Activated CD8-positive, alpha-beta memory T cell treated with anti-CD3 and anti-CD28 coated beads, Interleukin-2, amount 50 U/mL, for 48 hours (primary cell): Measurements from ENCODE around the gene MRPL11.

Source experiments
- DNase-seq: peaks from one replicate; pipeline ENCODE4 v3.0.0-alpha.2; 2020

MRPL11 gene

DNA sequence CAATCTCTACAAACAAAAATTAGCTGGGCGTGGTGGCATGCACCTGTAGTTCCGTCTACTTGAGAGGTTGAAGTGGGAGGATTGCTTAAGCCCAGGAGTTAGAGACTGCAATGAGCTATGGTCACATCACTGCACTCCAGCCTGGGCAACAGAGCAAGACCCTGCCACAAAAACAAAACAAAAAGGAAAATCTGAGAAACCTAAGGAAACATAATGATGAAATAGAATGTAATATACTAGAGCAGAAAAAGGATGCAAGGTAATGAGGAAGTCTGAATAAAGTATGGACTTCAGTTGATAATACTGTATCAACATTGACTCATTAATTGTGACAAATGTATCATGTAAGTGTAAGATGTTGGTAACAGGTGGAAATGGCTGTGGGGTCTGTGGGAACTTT lies 9.7 kb downstream of the MRPL11 start:
- DNase-seq: no peak

DNA sequence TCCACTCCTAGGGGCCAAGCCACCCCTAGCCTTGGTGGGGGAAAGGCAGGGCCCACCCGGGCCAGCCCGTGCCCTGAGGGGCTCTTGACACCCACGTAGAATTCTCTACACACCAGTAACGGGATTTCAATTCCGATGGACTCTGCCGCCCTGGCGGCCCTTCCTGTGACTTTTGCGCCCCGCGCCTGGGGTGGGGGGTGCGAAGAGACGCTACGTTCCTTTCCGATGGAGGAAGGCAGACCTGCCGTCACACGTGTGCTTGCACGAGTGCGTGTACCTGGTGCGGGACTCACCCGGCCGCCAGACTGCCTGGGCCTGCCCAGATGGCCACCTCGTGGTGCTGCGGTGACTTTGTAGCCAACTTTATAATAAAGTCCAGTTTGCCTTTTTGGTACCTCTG lies 12.3 kb downstream of the MRPL11 start:
- DNase-seq: no peak

DNA sequence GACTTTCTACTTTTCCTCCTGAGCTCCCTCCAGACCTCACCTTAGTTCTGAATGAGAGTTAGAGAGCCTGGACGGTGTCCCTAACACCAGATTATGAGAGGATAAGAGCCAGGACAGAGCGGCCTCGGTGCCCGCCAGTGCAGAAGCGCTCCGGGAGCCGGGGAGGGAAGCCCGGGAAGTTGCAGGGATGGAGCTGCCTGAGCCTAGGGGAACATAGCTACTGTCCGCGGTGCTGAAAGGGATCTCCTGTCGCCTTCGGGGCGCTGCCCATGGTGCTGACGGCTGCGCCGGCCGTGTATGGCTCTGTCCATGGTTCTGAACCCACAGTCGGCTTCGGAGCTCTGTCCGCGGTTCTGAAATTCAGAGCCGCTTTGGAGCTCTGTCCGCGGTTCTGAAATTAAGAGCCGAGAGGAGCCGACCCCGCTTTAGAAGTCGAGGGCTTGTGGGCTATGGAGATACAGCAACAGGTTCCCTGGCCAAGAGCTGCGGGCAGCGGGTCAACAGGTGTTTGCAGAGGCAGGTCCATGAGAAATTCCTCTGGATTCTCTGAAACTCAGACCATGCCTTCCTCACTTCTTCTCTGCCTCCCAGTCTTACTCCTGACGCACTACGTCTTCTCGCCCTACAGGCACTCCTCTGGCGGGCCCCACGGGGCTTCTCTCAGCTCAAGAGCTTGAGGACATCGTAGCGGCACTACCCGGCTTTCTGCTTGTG lies 17.0 kb downstream of the MRPL11 start:
- peak; percentile 98 for DNase-seq

DNA sequence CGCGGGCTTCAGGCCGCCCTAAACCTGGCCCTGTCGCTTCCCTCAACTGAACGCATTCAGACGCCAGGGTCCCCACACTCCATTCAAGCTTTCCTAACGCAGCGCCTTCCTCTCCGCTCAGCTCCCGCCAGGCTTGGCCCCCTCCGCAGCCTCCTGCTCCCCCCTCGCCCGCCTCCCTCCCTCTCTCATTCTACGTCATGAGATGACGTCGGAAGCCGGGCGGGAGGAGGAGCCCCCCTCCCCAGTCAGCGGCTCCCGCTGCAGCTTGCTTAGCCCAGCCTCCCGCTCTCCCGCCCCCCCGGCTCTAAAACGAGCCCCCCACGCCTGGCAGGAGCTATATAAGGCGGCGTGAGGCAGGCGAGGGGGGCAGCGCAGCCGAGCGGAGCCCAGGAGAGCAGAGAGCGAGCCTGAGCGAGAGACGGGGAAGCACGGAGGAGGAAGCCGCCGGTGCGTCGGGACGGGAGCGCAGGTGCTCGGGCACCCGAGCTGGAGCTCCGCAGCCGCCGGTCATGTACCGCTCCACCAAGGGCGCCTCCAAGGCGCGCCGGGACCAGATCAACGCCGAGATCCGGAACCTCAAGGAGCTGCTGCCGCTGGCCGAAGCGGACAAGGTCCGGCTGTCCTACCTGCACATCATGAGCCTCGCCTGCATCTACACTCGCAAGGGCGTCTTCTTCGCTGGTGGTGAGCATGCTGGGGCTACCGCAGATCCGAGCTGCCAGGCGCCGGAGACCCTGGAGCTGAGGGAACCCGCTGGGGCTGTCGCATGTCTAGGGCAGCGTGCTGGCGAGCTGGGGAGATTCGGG lies 17.8 kb downstream of the MRPL11 start, which contains the start of gene NPAS4:
NPAS4 (plus strand) TSS at position 365 of the 806 bp plus-strand sequence; CDS start at position 510, 145 bp downstream.
- DNase-seq: no peak

DNA sequence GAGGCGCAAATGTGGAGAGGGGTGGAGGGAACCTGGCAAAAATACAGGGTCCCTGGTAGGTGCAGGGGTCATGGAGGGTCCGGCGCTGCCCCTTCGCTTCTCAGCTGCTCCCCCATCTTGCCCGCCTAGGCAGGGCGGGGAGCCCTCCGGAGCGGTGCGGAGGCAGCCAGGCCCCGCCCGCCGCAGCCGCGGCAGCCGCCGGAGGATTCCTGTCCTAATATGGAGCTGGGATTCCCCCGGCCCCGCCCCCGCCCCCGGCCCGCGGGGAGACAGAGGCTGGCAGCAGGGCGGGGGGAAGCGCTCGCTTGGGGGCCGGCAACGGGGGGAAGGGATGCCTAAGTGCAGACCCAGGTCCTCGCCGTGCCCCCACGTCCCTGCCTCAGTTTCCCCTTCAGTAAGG lies 18.8 kb downstream of the MRPL11 start:
- DNase-seq: no peak

DNA sequence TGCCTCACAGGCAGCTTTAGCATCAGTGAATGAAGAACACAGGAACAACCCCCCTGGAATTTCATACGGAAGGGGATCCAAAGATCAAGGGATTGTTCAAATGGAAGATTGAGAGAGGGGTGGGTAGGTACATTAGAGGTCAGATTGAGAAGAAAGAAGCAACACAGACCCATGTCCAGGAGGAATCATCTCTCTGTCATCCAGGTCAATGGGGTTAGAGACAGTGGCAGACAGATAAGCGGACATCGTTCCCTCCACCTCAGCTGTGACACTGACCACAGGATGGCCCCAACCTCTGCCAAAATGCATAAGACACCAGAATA lies 19.7 kb downstream of the MRPL11 start:
- no peak for DNase-seq

DNA sequence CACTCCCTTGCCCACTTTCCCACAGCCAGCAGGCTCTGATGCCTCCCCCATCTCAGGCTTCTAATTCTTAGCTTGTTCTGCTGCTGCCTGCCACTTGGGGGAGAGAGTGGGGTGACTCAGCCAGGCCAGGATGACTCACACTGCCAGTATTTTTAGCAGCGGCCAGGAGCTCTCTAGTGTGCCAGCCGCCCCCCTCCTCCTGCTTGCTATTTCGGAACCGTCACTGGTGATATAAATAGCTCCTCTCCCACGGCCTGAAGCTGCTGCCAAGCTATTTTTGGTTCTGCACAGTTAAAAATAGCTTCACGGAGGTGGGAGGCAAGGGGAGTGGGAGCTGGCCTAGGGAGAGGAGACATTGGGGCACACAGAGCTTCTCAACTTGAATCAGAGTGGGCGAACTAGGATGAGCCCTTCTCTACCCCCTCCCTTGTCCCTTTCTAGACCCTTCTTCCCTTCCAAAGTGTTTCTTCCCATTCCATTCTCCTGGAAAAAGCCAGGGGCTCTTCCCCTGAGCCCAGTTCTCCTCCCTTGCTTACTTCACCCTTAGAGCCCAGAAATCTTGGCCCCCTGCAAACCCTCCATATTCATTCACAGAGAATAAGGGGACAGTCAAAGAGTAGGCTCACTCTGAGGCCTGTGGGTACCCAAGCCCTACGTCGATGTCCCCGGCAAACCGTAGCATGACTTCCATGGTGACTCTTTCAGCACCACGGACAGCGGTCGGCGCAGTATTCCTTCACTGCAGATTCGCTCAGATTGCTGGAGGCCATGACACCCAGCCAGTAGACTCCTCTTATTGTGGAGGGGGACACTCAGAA lies 20.3 kb downstream of the MRPL11 start:
- peak; percentile 86 for DNase-seq

DNA sequence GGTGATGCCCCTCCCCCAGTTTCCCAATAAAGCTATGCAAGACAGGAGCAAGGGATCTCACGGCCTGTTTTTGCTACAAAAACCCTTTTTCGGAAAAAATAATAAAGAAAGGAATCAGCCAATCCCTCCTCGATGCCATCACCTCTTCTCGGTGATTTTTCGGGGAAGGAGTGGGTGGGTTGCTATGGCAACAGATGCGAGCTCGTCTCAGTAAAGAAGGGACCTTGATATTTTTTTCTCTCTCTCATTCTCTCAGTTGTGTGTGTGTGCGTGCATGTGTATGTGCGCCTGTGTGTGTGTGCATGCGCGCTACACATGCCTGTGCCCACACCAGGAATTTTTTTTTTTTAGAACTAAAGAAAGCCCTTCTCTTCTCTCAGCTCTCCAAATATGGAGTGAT lies 21.6 kb downstream of the MRPL11 start:
- DNase-seq: no peak

DNA sequence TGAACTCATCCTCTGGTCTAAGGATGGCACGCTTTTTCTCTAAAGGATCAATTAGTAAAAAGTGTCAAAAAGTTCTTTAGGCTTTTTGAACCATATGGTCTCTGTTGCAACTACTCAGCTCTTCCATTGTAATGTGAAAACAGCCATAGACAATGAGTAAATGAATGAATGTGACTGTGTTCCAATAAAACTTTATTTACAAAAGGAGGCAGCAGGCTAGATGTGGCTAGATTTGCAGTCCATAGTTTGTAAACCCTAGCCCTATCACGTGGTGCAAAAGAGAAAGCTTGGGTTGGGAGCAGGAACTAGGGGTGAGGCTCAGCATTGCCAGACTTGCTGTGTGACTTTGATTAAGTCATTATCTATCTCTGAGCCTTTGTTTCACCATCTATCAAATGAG lies 23.2 kb downstream of the MRPL11 start:
- no peak for DNase-seq

DNA sequence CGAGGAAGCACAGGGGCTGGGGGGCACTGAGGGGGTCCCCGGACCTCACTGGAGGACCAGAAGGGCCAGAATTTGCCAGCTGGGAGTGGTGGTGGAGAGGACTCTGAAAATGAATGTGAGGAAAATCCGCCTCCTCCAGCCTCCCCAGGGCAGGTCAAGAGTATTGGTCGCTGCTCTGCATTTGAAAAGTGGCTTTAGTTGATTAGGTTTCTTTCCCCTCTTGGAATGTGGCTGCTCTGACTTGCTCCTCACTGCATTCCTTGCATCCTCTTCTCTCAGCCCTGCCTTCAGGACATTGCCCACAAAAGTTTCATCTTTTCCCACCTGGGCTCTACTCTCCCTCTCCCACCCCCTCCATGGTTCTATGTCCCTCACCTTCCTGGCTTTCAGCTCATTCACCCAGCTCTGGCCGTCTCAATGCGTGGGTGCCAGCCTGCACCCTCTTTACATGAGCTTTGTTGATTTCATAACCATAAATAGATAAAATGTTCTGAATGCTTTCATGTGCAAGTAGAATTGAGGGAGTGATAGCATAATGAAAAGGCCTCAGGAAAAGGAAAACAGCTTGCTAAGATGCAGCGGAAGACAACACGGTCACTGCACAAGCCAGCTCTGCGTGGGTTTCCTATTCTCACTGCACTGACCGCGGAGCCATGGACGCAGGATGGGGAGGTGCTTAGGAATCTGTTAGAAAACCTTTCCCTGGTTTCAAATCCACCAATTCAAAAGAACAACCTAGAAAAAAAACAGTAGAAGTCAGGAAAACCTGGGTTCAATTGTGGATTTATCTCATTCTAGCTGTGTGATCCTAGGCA lies 24.3 kb downstream of the MRPL11 start:
- no peak for DNase-seq

DNA sequence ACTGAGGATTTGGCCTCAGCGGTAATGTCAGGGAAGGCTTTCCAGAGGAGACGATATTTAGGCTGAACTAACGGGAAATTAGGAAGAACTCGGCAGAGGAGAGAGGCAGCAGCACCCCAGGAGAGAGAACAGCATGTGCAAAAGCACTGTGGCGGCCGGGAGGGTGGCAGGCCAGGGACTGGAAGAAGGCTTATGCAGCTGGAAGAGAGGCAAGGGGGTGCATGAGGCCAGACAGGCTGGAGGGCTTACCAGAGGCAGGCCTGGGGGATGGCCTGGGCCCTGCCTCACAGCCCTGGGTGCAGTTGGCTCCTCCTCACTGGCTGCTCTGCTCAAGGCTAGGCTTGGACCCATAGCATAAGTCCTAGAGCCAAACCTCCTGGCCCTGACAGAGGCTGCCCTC lies 25.5 kb downstream of the MRPL11 start:
- DNase-seq: no peak

DNA sequence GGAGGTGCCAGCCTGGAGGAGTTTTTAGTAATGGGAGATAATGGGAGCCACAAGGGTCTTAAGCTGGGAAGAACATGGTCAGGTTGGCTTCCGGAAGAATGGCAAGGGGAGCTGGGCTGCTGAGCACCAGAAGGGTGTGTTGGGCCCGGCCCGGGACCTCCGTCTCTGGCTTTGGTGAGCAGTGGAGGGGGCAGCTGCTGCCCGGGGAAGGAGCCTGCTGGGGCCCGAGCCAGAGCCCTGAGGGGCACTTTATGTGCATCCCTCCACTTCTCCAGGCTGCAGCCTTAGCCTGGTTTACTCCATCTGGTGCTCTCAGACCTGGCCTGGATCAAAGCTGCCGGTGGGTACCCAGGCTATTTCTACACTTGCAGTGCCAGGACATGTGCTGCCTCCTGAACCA lies 26.5 kb downstream of the MRPL11 start:
- DNase-seq: no peak

DNA sequence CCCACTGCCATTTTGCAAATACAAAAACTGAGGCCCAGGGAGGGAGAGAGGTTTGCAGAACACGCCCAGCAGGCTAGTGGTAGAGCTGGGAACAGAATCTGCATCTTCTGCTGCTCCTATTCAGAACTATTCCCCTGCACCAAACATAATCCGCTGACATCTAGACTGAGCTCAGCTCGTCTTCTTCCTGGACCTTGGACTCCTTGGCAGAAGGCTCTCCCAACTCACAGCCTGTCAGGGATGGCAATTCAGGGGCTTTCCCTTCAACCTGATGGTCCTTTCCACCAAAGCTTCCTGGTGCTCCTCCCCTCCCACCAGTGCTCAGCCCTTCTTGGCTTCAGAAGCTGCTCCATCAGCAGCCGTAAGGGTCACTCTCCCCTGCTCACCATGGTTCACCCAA lies 27.3 kb downstream of the MRPL11 start:
- DNase-seq: no peak

DNA sequence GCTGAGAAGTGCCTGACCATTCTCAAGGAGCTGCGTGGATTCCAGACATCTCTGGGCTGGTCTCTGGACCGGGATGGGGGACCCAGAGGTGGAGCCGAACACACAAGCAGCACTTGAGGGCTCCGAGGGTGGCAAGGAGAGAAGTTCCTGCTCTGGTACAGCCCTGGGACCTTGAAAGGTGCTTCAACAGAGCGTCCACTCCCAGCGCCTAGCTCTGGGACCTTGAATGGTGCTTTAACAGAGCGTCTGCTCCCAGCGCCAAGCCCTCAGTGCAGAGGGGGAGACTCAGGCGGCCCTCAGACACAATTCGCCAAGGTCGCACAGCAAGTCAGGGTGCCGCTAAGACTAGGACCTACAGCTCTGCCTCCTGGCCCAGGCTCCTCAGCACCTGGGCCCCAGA lies 28.5 kb downstream of the MRPL11 start:
- no peak for DNase-seq

DNA sequence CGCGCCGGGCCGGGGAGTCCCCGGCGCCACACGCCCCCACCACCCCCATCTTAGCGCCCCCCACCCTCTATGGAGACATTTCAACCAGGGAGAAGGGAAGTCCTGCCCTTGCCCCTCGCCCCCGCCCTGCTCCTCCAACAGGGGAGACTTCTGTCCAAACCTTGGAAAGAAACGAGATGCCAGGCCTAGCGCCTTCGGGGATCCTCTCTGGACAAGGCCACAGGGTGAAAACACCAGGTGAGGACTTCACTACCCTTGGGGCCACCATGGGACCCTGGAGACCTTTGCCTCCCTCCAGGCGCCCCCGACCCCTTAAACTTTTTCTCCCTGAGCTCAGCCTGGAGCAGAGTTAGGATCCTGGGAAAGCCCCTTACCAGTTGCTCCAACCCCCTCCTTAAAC lies 29.4 kb downstream of the MRPL11 start:
- no peak for DNase-seq

DNA sequence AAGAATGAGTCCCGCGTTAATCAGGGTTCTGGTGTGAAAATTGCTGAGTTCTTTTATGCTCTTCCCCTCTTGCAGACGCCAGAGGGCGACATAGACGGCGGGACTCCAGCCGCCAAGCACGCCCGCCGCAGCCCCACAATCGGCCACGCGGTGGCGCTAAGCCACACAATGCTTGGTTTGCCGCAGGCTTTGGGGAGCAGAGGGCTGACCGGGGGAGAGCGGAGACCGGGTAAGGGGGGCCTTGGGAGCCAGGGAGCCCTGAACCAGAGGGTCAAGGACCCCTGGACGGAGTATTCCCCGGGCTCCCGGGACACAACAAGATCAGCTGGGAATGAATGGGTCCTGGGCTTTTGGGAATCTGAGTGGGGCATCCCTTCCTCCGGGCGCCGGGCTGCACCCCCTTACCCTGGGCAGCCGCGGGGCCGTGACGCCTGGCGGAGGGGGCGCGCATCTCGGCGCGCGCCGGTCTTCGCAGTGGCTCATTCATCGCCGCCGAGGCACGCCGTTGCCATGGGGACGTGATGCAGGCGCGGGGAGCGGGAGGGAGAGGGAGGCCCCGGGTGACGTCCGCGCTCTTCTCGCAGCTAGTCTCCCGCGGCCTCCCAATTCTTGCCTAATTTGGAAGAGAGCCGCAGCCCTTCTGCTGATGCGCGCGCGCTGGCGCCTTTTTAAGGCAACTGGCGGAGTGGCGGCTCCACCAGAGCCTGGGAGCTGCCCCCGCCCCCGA lies 30.0 kb downstream of the MRPL11 start:
- DNase-seq: peak; percentile 99

DNA sequence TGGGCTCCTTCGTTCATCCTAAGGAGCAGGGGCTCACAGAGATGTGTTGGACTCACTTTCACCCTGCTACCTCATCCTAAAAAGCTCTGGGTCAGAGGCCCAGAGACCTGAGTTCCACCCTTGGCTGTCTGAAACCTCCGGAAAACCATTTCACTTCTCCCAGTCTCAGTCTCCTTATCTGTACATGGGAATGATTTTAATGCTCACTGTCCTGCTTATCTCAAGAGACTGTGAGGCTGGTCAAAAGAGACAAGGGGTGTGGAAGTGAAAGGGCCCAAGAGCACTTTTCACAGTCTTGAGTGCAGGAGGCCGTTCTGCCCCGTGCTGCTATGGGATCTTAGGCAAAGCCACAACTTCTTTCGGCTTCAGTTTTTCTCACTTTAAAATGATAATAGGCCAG lies 31.0 kb downstream of the MRPL11 start:
- no peak for DNase-seq

DNA sequence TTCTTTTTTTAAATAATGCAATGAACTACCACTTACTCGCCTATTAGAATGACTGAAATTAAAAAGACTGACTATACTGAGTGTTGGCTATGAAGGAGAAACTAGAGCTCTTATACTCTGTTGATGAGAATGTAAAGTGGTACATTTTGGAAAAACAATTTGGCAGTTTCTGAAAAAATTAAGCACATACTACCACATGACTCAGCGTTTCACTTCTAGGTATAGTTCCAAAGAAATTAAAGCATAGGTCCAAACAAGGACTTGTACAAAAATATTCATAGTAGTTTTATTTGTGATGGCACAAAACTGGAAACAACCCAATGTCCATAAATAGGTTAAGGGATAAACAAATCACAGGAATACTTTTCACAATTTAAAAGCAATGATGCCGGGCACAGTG lies 44.7 kb downstream of the MRPL11 start:
- no peak for DNase-seq

DNA sequence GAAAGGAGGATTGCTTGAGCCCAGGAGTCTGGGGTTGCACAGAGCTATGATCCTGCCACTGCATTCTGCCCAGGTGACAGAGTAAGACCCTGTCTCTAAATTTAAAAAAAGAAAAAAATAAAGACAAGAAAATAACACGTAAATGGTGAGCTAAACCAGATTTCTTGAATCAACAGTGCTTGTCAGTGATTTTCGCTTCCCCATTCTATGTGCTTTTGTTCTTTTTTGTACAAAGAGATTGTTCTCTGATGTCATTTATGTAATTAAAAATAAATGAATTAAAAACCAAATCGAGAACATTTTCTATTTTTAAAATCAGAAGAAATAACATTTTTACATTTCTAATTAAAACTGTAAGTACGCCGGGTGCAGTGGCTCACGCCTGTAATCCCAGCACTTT lies 47.3 kb downstream of the MRPL11 start:
- no peak for DNase-seq

DNA sequence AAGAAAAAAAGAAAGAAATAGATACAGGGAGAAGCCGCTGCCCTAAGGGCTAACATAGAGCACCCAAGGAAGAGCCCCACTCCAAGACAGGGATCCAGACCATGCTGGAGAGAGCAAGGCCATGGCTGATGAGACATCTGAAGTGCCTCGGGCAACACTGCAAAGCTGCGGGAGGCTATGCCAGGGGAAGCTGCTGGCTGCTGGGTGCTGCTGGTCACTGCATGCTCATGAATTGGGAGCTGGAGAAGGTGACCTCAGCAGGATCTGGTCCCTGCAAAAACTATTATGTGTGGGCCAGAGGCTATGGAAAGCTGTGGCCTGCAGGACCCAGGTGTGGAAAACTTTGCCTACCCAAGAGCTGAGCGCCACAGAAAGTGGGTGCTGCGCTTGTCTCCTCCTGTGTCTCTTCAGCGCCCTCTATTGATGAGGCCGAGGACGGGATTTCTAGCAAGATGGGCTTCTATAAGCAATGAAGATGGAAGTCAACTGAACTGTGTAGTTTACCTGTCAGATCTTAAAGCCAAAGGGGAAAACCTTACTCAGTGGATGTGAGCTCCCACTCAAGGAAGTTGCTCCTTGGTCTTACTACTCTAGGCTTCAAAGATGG lies 49.8 kb downstream of the MRPL11 start:
- peak; percentile 79 for DNase-seq

DNA sequence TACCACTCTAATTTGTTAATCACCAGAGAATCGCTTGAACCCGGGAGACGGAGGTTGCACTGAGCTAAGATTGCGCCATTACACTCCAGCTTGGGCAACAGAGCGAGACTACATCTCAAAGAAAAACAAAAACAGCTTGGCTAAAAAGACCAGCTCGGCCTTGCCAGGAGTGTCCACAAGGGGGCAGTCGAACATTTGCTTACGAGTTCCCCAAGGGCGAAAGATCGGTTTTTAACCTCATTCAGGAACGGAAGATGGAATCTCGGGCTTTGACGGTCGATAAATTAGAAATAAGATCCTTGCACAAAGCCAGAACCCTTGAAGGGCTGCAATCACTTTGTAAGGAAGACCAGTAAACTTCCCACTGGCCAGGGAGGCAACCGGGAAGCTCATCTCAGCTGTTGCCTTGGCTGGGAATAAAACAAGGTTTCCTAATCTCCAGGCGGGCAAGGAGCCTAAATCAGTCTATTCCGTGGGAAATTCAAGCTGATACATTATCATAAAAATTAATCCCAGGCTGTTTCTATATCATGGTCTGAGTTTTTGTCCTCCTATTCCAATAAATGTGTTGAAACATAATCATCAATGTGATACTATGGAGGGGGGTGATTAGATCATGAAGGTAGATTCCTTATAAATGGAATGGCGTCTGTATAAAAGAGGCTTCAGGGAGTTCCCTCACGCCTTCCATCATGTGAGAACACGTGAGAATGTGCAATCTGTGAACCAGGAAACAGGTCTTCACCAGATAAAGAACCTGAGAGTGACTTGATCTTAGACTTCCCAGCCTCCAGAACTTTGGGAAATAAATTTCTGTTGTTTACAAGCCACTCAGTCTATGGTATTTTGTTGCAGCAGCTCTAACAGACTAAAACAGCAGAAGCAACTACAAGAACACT lies 52.2 kb downstream of the MRPL11 start:
- peak; percentile 94 for DNase-seq
